Brain microvascular endothelial cell (primary cell): ENCODE data around the gene SLC46A1.

ENCODE experiments used
- DNase-seq: peaks from one replicate; pipeline ENCODE4 v3.0.0-alpha.2; 2020
- H3K27ac ChIP-seq: fragments of 250-450 bp; sonication (Bioruptor Pico); 2 replicates; pipeline ENCODE4 v1.5.1; 2020; ENCODE audit warnings: mild to moderate bottlenecking, moderate library complexity
- H3K27me3 ChIP-seq: fragments of 250-450 bp; sonication (Bioruptor Pico); replicated peaks from 2 replicates; pipeline ENCODE4 v1.5.1; 2020; ENCODE audit warnings: mild to moderate bottlenecking
- H3K36me3 ChIP-seq: fragments of 250-450 bp; sonication (Bioruptor Pico); replicated peaks from 2 replicates; pipeline ENCODE4 v1.5.1; 2020; ENCODE audit warnings: mild to moderate bottlenecking
- H3K4me3 ChIP-seq: 2 replicates; pipeline ENCODE4 v1.5.1; 2011; ENCODE audit warnings: low read depth, mild to moderate bottlenecking, control low read depth, low read length, moderate library complexity
- CTCF ChIP-seq: IDR thresholded peaks from 2 replicates; pipeline ENCODE4 v1.5.1; 2011; ENCODE audit warnings: low read depth, mild to moderate bottlenecking, moderate library complexity, low read length, control low read depth, inconsistent platforms; ENCODE audit errors: missing control alignments
- in situ Hi-C: cut with HindIII; loops from 2 replicates; pipeline ENCODE4 v1.10.0; 2017; ENCODE audit warnings: low sequenced_read_pairs, low pct_ligation_motif_present

SLC46A1 gene

GRCh38 chr17:28391401-28391800, 14.6 kb downstream of the SLC46A1 start:
- in situ Hi-C loops: no loop called here
- Histone ChIP-seq H3K4me3 (no peak overlapping the region), H3K27me3 (no peaks in the 10 kb centered on the region), H3K36me3 (no peaks in the 10 kb centered on the region), H3K27ac (no peak overlapping the region)
- no peak for DNase-seq
- no peak for TF ChIP-seq CTCF

GRCh38 chr17:28390984-28391383, 15.0 kb downstream of the SLC46A1 start:
- in situ Hi-C loops: no loop called here
- Histone ChIP-seq H3K27me3 (no peaks in the 10 kb centered on the region), H3K36me3 (no peaks in the 10 kb centered on the region), H3K27ac (no peak overlapping the region), H3K4me3 (no peak overlapping the region)
- no peak for TF ChIP-seq CTCF
- DNase-seq: no peak

GRCh38 chr17:28390563-28390962, 15.4 kb downstream of the SLC46A1 start:
- Histone ChIP-seq H3K36me3 (no peaks in the 10 kb centered on the region), H3K4me3 (no peak overlapping the region), H3K27ac (no peak overlapping the region), H3K27me3 (no peaks in the 10 kb centered on the region)
- no peak for TF ChIP-seq CTCF
- in situ Hi-C loops: no loop called here
- DNase-seq: no peak

GRCh38 chr17:28390141-28390540, 15.9 kb downstream of the SLC46A1 start:
- TF ChIP-seq CTCF: no peak
- in situ Hi-C loops: no loop called here
- DNase-seq: no peak
- Histone ChIP-seq H3K27ac (no peak overlapping the region), H3K27me3 (no peaks in the 10 kb centered on the region), H3K36me3 (no peaks in the 10 kb centered on the region), H3K4me3 (no peak overlapping the region)

GRCh38 chr17:28388106-28388505, 17.9 kb downstream of the SLC46A1 start:
- DNase-seq: no peak
- no peak overlapping the region for H3K4me3 ChIP-seq
- no peaks in the 10 kb centered on the region for H3K27me3 ChIP-seq
- in situ Hi-C loops: no loop called here
- no peak overlapping the region for H3K27ac ChIP-seq
- H3K36me3 ChIP-seq: no peaks in the 10 kb centered on the region
- TF ChIP-seq CTCF: no peak

GRCh38 chr17:28386391-28386790, 19.6 kb downstream of the SLC46A1 start:
- no peak for TF ChIP-seq CTCF
- Histone ChIP-seq H3K27ac (no peak overlapping the region), H3K4me3 (no peak overlapping the region), H3K27me3 (peaks cover 3% of the 10 kb centered on the region), H3K36me3 (no peaks in the 10 kb centered on the region)
- in situ Hi-C loops: no loop called here
- DNase-seq: no peak
